HG03108 (cell line): ENCODE data around the gene PDS5A.
"Not testable (repeated sequence)": the region's sequence is repeated elsewhere in the genome, so short reads cannot be mapped to it uniquely, and the experiment has no call there.

ENCODE experiments used
- ATAC-seq: cut with Tn5 transposase; IDR thresholded peaks from one replicate; pipeline ENCODE4 v1.9.1; 2021; ENCODE audit warnings: moderate library complexity; ENCODE audit not compliant: unreplicated experiment

Gene PDS5A

GRCh38 chr4:39963656-39964055, 14.1 kb downstream of the PDS5A start:
- no peak for ATAC-seq

- ATAC-seq = no peak
Observed at GRCh38 chr4:39961311-39961877, 16.3 kb downstream of the PDS5A start.

GRCh38 chr4:39950861-39951481, 26.7 kb downstream of the PDS5A start:
- ATAC-seq = no peak

GRCh38 chr4:39947963-39948362, 29.7 kb downstream of the PDS5A start:
- no peak for ATAC-seq

GRCh38 chr4:39947417-39947816, 30.3 kb downstream of the PDS5A start:
- ATAC-seq = no peak

- ATAC-seq = not testable (repeated sequence)
Observed at GRCh38 chr4:39944245-39944644, 33.5 kb downstream of the PDS5A start.

- no peak for ATAC-seq
Observed at GRCh38 chr4:39942507-39942906, 35.2 kb downstream of the PDS5A start.

GRCh38 chr4:39941682-39942217, 36.0 kb downstream of the PDS5A start:
- ATAC-seq = no peak

- peak; percentile 42 for ATAC-seq
Observed at GRCh38 chr4:39937683-39938268, 39.9 kb downstream of the PDS5A start.

GRCh38 chr4:39936565-39937418, 40.9 kb downstream of the PDS5A start:
- no peak for ATAC-seq

GRCh38 chr4:39933671-39934590, 43.8 kb downstream of the PDS5A start:
- no peak for ATAC-seq

- ATAC-seq = no peak
Observed at GRCh38 chr4:39932776-39933402, 44.8 kb downstream of the PDS5A start.

- peak; percentile 53 for ATAC-seq
Observed at GRCh38 chr4:39931441-39931901, 46.2 kb downstream of the PDS5A start.

GRCh38 chr4:39928538-39928937, 49.2 kb downstream of the PDS5A start:
- ATAC-seq = no peak

GRCh38 chr4:39924014-39924413, 53.7 kb downstream of the PDS5A start:
- ATAC-seq = no peak

GRCh38 chr4:39922399-39922798, 55.3 kb downstream of the PDS5A start:
- no peak for ATAC-seq

- no peak for ATAC-seq
Observed at GRCh38 chr4:39913471-39913870, 64.2 kb downstream of the PDS5A start.

GRCh38 chr4:39910064-39910463, 67.6 kb downstream of the PDS5A start:
- no peak for ATAC-seq

GRCh38 chr4:39908284-39908683, 69.4 kb downstream of the PDS5A start:
- ATAC-seq = no peak

GRCh38 chr4:39905656-39906055, 72.1 kb downstream of the PDS5A start:
- no peak for ATAC-seq
